Activated naive CD8-positive, alpha-beta T cell treated with anti-CD3 and anti-CD28 coated beads, Interleukin-2, amount 10 ng/mL, durations not matched to agents 7 days and 5 days (primary cell): ENCODE data around the gene PCDHGB6. TPM values are rescaled to one million over a fixed set of nuclear protein-coding genes. Genes with fewer than 3 reads are reported as not detected.
"Not testable (repeated sequence)": the region's sequence is repeated elsewhere in the genome, so short reads cannot be mapped to it uniquely, and the experiment has no call there.

Source experiments
- ATAC-seq: fragments of 150-1000 bp; cut with Tn5 transposase; one replicate; pipeline ENCODE4 v1.10.0; 2021; ENCODE audit warnings: low read depth, moderate library complexity
- POLR2A ChIA-PET: fragments of 350-600 bp; sonication (Branson Sonifier 250); formaldehyde crosslinking; loops from one replicate; lab custom pipeline; 2021; ENCODE audit warnings: antibody characterized with exemption; lab: Charles Lee
- DNase-seq: peaks from one replicate; pipeline ENCODE4 v3.0.0; 2021
- H3K27ac Mint-ChIP-seq: one replicate; pipeline ENCODE4 v1.8.0; 2022; ENCODE audit warnings: mild to moderate bottlenecking, mixed read lengths
- H3K27me3 Mint-ChIP-seq: one replicate; pipeline ENCODE4 v1.8.0; 2022; ENCODE audit warnings: mild to moderate bottlenecking, moderate library complexity, mixed read lengths
- H3K36me3 Mint-ChIP-seq: one replicate; pipeline ENCODE4 v1.8.0; 2021; ENCODE audit warnings: mild to moderate bottlenecking, mixed read lengths
- H3K4me1 Mint-ChIP-seq: one replicate; pipeline ENCODE4 v1.8.0; 2021; ENCODE audit warnings: mixed read lengths
- H3K4me3 Mint-ChIP-seq: one replicate; pipeline ENCODE4 v1.8.0; 2022; ENCODE audit warnings: mild to moderate bottlenecking, moderate library complexity, mixed read lengths
- H3K9me3 Mint-ChIP-seq: one replicate; pipeline ENCODE4 v1.8.0; 2021; ENCODE audit warnings: mixed read lengths
- total RNA-seq, 2 experiments: library from RNA; stranded (reverse); gene quantifications; one replicate each; pipeline ENCODE4 v1.2.3, GENCODE V29; 2021

PCDHGB6 gene
- total RNA-seq, 2 experiments from 2014 or later: 0.11 to 0.14 TPM

GRCh38 chr5:141375444-141376155 is 32.2 kb upstream of the PCDHGB6 start:
- not testable (repeated sequence) for H3K27ac Mint-ChIP-seq, ATAC-seq, H3K4me3 Mint-ChIP-seq, H3K4me1 Mint-ChIP-seq, H3K36me3 Mint-ChIP-seq, DNase-seq
- Mint-ChIP-seq H3K9me3 (peaks cover 33% of the 10 kb centered on the region), H3K27me3 (peaks cover 35% of the 10 kb centered on the region)
- POLR2A ChIA-PET: interaction anchor here (0.6 kb wide), 1 partner anchor 55 kb away, joined by 3 read pairs; the partner anchor contains the start of gene TAF7

- ATAC-seq: no peak
- Mint-ChIP-seq H3K9me3 (peaks cover 14% of the 10 kb centered on the region), H3K27ac (no peak within 1 kb of the TSS), H3K4me3 (peak within 1 kb of the TSS; percentile 64), H3K4me1 (no peaks in the 10 kb centered on the region), H3K36me3 (no peaks in the 10 kb centered on the region), H3K27me3 (peaks cover 27% of the 10 kb centered on the region)
- POLR2A ChIA-PET: no interaction called here
- no peak for DNase-seq
Measured at GRCh38 chr5:141382469-141383294, 25.1 kb upstream of the PCDHGB6 start, which contains the start of gene PCDHGA7. Gene PCDHGA7 (plus strand): TSS chr5:141382742. CDS start chr5:141382900, 158 bp downstream.

GRCh38 chr5:141383345-141383744 is 24.5 kb upstream of the PCDHGB6 start:
- ATAC-seq (no peak), DNase-seq (no peak)
- Mint-ChIP-seq H3K27me3 (peaks cover 29% of the 10 kb centered on the region), H3K27ac (no peak overlapping the region), H3K9me3 (peaks cover 16% of the 10 kb centered on the region), H3K4me1 (no peaks in the 10 kb centered on the region), H3K36me3 (peaks cover under 1% of the 10 kb centered on the region), H3K4me3 (no peak overlapping the region)
- POLR2A ChIA-PET: no interaction called here

GRCh38 chr5:141384471-141385267 is 23.2 kb upstream of the PCDHGB6 start:
- no peak for DNase-seq
- Mint-ChIP-seq H3K4me3 (no peak overlapping the region), H3K9me3 (peaks cover 19% of the 10 kb centered on the region), H3K27me3 (peaks cover 38% of the 10 kb centered on the region), H3K4me1 (no peaks in the 10 kb centered on the region), H3K27ac (no peak overlapping the region), H3K36me3 (peaks cover 3% of the 10 kb centered on the region)
- no peak for ATAC-seq
- POLR2A ChIA-PET: no interaction called here

GRCh38 chr5:141387557-141388311 is 20.1 kb upstream of the PCDHGB6 start, which contains the start of gene PCDHGB4:
Gene PCDHGB4 (plus strand): TSS chr5:141387698. CDS start chr5:141387885, 187 bp downstream.
- peak; percentile 52 for DNase-seq
- Mint-ChIP-seq H3K27ac (peak within 1 kb of the TSS; percentile 56), H3K9me3 (peaks cover 18% of the 10 kb centered on the region), H3K4me3 (peak within 1 kb of the TSS; percentile 30), H3K27me3 (peaks cover 36% of the 10 kb centered on the region)
- H3K4me1 Mint-ChIP-seq, POLR2A ChIA-PET, H3K36me3 Mint-ChIP-seq: not testable (repeated sequence)
- peak; percentile 58 for ATAC-seq

GRCh38 chr5:141388661-141389060 is 19.2 kb upstream of the PCDHGB6 start:
- H3K36me3 Mint-ChIP-seq: peaks cover 7% of the 10 kb centered on the region
- DNase-seq: no peak
- no peak for ATAC-seq
- peak overlapping the region; percentile 56 for H3K27ac Mint-ChIP-seq
- peaks cover 21% of the 10 kb centered on the region for H3K9me3 Mint-ChIP-seq
- H3K27me3 Mint-ChIP-seq: peaks cover 30% of the 10 kb centered on the region
- no peak overlapping the region for H3K4me3 Mint-ChIP-seq
- POLR2A ChIA-PET: no interaction called here
- no peaks in the 10 kb centered on the region for H3K4me1 Mint-ChIP-seq

GRCh38 chr5:141389153-141390042 is 18.4 kb upstream of the PCDHGB6 start:
- Mint-ChIP-seq H3K4me1 (no peaks in the 10 kb centered on the region), H3K4me3 (no peak overlapping the region), H3K27me3 (peaks cover 36% of the 10 kb centered on the region), H3K27ac (peak overlapping the region; percentile 70), H3K36me3 (peaks cover 7% of the 10 kb centered on the region), H3K9me3 (peaks cover 25% of the 10 kb centered on the region)
- POLR2A ChIA-PET: no interaction called here
- DNase-seq (peak; percentile 25), ATAC-seq (no peak)

- Mint-ChIP-seq H3K36me3 (peaks cover 7% of the 10 kb centered on the region), H3K27ac (no peak within 1 kb of the TSS), H3K27me3 (peaks cover 48% of the 10 kb centered on the region), H3K4me1 (no peaks in the 10 kb centered on the region), H3K4me3 (no peak within 1 kb of the TSS), H3K9me3 (peaks cover 23% of the 10 kb centered on the region)
- ATAC-seq (no peak), DNase-seq (no peak)
- POLR2A ChIA-PET: no interaction called here
Measured at GRCh38 chr5:141392429-141393198, 15.2 kb upstream of the PCDHGB6 start, which contains the start of gene PCDHGA8. Gene PCDHGA8 (plus strand): TSS chr5:141392633. CDS start chr5:141392814, 181 bp downstream.

- POLR2A ChIA-PET: no interaction called here
- Mint-ChIP-seq H3K27me3 (peaks cover 47% of the 10 kb centered on the region), H3K9me3 (peaks cover 22% of the 10 kb centered on the region), H3K36me3 (peaks cover 7% of the 10 kb centered on the region), H3K27ac (no peak overlapping the region), H3K4me3 (no peak overlapping the region), H3K4me1 (no peaks in the 10 kb centered on the region)
- DNase-seq: no peak
- no peak for ATAC-seq
Measured at GRCh38 chr5:141393267-141393666, 14.6 kb upstream of the PCDHGB6 start.

- H3K4me3 Mint-ChIP-seq, H3K4me1 Mint-ChIP-seq, POLR2A ChIA-PET, ATAC-seq, DNase-seq, H3K36me3 Mint-ChIP-seq, H3K27ac Mint-ChIP-seq: not testable (repeated sequence)
- H3K27me3 Mint-ChIP-seq: peaks cover 46% of the 10 kb centered on the region
- peaks cover 21% of the 10 kb centered on the region for H3K9me3 Mint-ChIP-seq
Measured at GRCh38 chr5:141394401-141395187, 13.2 kb upstream of the PCDHGB6 start.
